ENCODE measurements around the gene FCHSD2. TPM values are rescaled to one million over a fixed set of nuclear protein-coding genes. Genes with fewer than 3 reads are reported as not detected.

Gene FCHSD2
- total RNA-seq, 1 donor from 2014 or later, result 43.4 TPM

- Histone ChIP-seq H3K27me3 (ENCODE audit: low read depth) (no peaks in the 10 kb centered on the region), H3K27ac (replicated peaks) (no peak overlapping the region), H3K4me1 (peaks cover 66% of the 10 kb centered on the region), H3K9me3 (replicated peaks) (no peaks in the 10 kb centered on the region), H3K36me3 (no peaks in the 10 kb centered on the region), H3K4me3 (no peak overlapping the region)
- no peak for DNase-seq
- intact Hi-C loops (cut with micrococcal nuclease), result no loop called here
- no peak for TF ChIP-seq CTCF (IDR thresholded peaks at IDR 0.05; ENCODE audit: borderline replicate concordance)
Measured at GRCh38 chr11:72929256-72929655, 212.9 kb downstream of the FCHSD2 start.

DNA sequence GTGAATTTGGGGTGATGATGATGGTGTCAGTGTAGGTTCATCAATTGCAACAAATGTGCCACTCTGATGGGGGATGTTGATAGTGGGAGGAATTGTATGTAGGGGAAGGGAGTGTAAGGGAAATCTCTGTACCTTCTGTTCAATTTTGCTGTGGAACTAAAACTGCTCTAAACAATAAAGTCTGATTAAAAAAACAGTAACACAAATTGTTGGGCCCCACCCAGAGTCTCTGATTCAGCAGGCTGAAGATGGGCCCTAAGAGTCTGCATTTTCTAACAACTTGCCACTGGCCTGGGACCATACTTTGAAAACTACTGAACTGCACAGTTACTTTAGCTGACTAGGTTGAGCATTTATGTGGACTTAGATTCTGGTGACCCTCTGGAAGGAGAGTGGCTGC is 214.7 kb downstream of the FCHSD2 start:
- DNase-seq, result no peak
- Histone ChIP-seq H3K36me3 (no peaks in the 10 kb centered on the region), H3K27me3 (ENCODE audit: low read depth) (no peaks in the 10 kb centered on the region), H3K27ac (replicated peaks) (peak overlapping the region; percentile 64), H3K9me3 (replicated peaks) (no peaks in the 10 kb centered on the region), H3K4me3 (no peak overlapping the region), H3K4me1 (peaks cover 60% of the 10 kb centered on the region)
- TF ChIP-seq CTCF (IDR thresholded peaks at IDR 0.05; ENCODE audit: borderline replicate concordance), result no peak
- intact Hi-C loops (cut with micrococcal nuclease), result no loop called here

- Histone ChIP-seq H3K4me1 (peaks cover 63% of the 10 kb centered on the region), H3K27ac (replicated peaks) (peak overlapping the region; percentile 64)
- TF ChIP-seq CTCF (IDR thresholded peaks at IDR 0.05; ENCODE audit: borderline replicate concordance), result no peak
Measured at GRCh38 chr11:72926076-72926475, 216.0 kb downstream of the FCHSD2 start.

DNA sequence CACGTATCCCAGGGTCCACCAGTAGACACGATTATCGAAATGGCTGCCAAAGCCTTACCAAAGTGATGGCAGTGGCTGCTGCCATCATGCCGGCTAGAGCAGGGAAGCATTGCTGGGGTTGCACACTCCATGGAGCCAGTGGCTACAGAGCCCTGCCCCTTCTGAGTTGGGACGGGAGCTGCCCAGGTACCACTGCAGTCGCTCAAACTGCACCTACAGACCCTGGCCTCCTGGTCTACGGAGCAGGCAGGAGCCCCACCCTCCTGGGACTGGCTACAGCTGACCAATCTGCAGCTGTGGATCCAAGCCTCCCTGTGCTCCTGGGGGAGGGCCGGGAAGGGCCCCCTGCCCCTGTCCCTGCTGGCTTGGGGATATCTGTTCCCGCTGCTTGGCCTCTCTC is 216.5 kb downstream of the FCHSD2 start:
- intact Hi-C loops (cut with micrococcal nuclease), result no loop called here
- no peak for TF ChIP-seq CTCF (IDR thresholded peaks at IDR 0.05; ENCODE audit: borderline replicate concordance)
- no peak overlapping the region for H3K4me3 ChIP-seq
- no peaks in the 10 kb centered on the region for H3K36me3 ChIP-seq
- no peaks in the 10 kb centered on the region for H3K9me3 ChIP-seq (replicated peaks)
- H3K4me1 ChIP-seq, result peaks cover 65% of the 10 kb centered on the region
- DNase-seq, result no peak
- no peaks in the 10 kb centered on the region for H3K27me3 ChIP-seq (ENCODE audit: low read depth)
- peak overlapping the region; percentile 64 for H3K27ac ChIP-seq (replicated peaks)

More at GRCh38 chr11:72926076-72926475, 216.0 kb downstream of the FCHSD2 start:
- intact Hi-C loops (cut with micrococcal nuclease), result no loop called here
- no peak overlapping the region for H3K4me3 ChIP-seq
- DNase-seq, result no peak
- H3K9me3 ChIP-seq (replicated peaks), result no peaks in the 10 kb centered on the region
- H3K27me3 ChIP-seq (ENCODE audit: low read depth), result no peaks in the 10 kb centered on the region
- no peaks in the 10 kb centered on the region for H3K36me3 ChIP-seq

DNA sequence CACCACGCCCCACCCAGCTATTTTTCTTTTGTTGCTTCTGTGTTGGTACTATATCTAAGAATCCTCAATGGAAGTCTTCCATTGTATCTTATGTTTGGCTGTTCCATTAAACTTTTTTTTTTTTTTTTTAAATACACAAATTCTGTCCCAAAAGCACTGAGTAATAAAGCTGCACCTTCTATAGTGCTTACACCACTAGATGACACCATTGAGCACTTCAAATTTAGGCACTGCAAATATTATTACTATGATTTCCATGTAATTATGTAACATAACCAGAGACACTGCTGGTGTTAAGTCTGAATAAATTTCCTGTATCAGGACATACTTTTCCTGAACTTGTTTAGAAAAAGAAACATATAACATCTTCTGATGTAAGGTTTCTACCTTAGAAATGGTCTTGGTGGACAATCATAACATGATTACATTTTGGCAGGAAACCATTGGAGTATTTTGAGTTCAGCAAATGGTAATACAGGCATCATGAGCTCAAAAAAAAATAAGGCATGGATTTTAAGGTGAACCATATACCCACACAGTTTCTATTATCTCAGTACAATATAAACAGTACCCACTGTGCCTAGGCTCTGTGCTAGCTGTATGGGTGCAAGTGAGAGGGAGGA is 217.4 kb downstream of the FCHSD2 start:
- H3K27ac ChIP-seq (replicated peaks), result no peak overlapping the region
- intact Hi-C loops (cut with micrococcal nuclease), result no loop called here
- no peaks in the 10 kb centered on the region for H3K9me3 ChIP-seq (replicated peaks)
- DNase-seq, result no peak
- H3K4me1 ChIP-seq, result peaks cover 66% of the 10 kb centered on the region
- peak; percentile 68 for TF ChIP-seq CTCF (IDR thresholded peaks at IDR 0.05; ENCODE audit: borderline replicate concordance)
- H3K4me3 ChIP-seq, result no peak overlapping the region
- no peaks in the 10 kb centered on the region for H3K36me3 ChIP-seq
- no peaks in the 10 kb centered on the region for H3K27me3 ChIP-seq (ENCODE audit: low read depth)

Measured in left ventricle myocardium inferior (tissue), 1 donor.